ENCODE measurements around the gene QRICH2.

The QRICH2 gene

DNA sequence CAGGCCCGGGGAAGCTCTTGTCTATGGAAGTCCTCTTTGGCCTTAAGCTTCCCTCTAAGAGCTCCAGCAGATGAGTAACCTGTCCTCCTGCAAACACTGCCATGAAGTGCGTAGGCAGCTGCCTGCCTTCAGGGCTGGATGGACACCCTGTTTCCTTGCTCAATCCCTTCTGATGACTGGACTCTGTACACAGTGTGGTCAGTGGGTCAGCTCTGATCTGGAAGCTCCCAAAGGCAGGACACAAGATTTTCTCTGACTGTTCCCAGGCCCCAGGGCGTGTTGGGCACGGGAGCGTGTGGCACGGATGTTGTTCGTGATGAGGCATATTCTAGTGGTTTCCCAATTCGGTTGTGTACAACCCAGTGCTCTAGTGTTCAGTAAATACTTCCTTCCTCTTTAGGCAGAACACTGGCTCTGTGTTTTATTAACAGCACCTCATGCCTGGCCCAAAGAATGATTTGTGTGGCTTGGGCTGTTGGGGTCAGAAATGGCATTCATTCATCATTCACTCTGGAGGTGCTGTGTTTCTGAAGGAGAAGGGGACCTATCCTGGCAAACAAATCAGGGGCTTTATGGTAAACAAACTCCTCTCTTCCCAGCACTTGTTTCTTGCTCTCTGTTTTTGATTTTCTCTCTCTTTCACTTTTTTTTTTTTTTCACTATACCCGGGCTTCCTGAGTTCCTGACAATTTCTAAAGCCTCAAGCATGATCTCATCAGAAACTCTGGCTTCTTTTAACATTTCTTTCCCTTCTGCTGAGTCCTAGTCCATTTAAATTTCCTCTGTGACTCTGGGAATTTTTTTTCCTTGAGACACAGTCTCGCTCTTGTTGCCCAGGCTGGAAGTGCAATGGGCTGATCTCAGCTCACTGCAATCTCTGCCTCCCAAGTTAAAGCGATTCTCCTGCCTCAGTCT is 55.8 kb downstream of the QRICH2 start:
- peak overlapping the region; percentile 63 for H3K27ac ChIP-seq (ENCODE audit: low read length, poor library complexity, severe bottlenecking)
- H4K91ac ChIP-seq (ENCODE audit: low read length): no peak overlapping the region
- H3K4ac ChIP-seq (ENCODE audit: low read depth in 1 of 2, low read length in 2 of 2): peak overlapping the region in 1 of 2 experiments; percentile 26
- H4K8ac ChIP-seq (ENCODE audit: low read length): peak overlapping the region; percentile 94
- peak overlapping the region; percentile 59 to 90 for H2BK12ac ChIP-seq (ENCODE audit: low read length in 2 of 2)
- DNase-seq: peak; percentile 100
- H2BK5ac ChIP-seq (ENCODE audit: low read depth, low read length, poor library complexity, severe bottlenecking): no peak overlapping the region
- peak overlapping the region in 1 of 2 experiments; percentile 20 for H3K4me3 ChIP-seq (ENCODE audit: insufficient read depth in 1 of 2, low read depth in 1 of 2, low read length in 2 of 2)
- H3K9ac ChIP-seq (ENCODE audit: low read length): peak overlapping the region; percentile 81
- H2BK15ac ChIP-seq (ENCODE audit: low read depth, poor library complexity, severe bottlenecking): no peak overlapping the region
- no peaks in the 10 kb centered on the region for H3K79me1 ChIP-seq (replicated peaks; ENCODE audit: low read length, poor library complexity, severe bottlenecking)
- no peaks in the 10 kb centered on the region for H3K9me3 ChIP-seq (ENCODE audit: control insufficient read depth, low read length)
- H3K4me1 ChIP-seq (ENCODE audit: control insufficient read depth, insufficient read depth, low read depth, low read length): peaks cover 17% of the 10 kb centered on the region
- peak overlapping the region; percentile 58 for H2AK5ac ChIP-seq (ENCODE audit: low read length, severe bottlenecking)
- WGBS: 30% methylated on average over 8 of the region's 11 CpGs
- peak overlapping the region; percentile 64 for H2AFZ ChIP-seq (ENCODE audit: low read depth, low read length)
- no peaks in the 10 kb centered on the region for H3K36me3 ChIP-seq (ENCODE audit: control insufficient read depth in 1 of 2, insufficient read depth in 2 of 2, low read depth in 1 of 2, low read length in 2 of 2)
- no peak overlapping the region for H3K23ac ChIP-seq (ENCODE audit: low read length in 2 of 2)
- peak overlapping the region; percentile 76 for H2BK120ac ChIP-seq (ENCODE audit: low read depth, low read length)
- peak overlapping the region; percentile 35 for H3K4me2 ChIP-seq (ENCODE audit: low read length, poor library complexity, severe bottlenecking)
- H3K14ac ChIP-seq (ENCODE audit: low read length in 2 of 2): no peak overlapping the region
- H3K27me3 ChIP-seq (ENCODE audit: control insufficient read depth in 1 of 2, insufficient read depth in 1 of 2, low read length in 2 of 2): no peaks in the 10 kb centered on the region
- peak overlapping the region; percentile 49 to 63 for H3K18ac ChIP-seq (ENCODE audit: low read depth in 1 of 2, low read length in 2 of 2)

DNA sequence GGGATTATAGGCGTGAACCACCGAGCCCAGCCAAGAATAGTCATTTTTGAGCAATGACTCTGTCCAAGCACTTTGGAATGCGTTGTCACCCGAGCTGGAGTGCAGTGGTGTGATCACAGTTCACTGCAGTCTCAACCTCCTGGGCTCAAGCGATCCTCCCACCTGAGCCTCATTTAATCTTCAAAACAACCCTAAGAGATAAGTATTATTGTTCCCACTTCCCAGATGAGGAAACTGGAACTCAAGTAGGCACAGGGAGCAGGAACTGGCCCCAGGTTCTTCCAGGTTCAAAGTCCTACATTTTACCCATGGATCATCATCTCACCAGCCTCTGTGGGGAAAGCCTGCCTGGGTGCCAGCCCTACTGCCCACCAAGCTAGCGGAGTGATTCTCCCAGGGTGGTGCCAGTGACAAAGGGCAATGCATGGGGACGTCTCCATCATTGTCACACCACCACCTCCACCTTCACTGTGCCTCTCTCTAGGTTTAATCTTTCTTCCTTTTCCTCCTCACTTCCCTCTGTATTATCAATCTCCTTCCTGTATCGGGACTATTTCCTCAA is 56.5 kb downstream of the QRICH2 start:
- H2BK120ac ChIP-seq (ENCODE audit: low read depth, low read length): peak overlapping the region; percentile 76
- peak overlapping the region; percentile 92 for H2AK5ac ChIP-seq (ENCODE audit: low read length, severe bottlenecking)
- H2BK12ac ChIP-seq (ENCODE audit: low read length in 2 of 2): peak overlapping the region; percentile 90 to 97
- no peak overlapping the region for H3K4me2 ChIP-seq (ENCODE audit: low read length, poor library complexity, severe bottlenecking)
- peak; percentile 25 for DNase-seq
- no peaks in the 10 kb centered on the region for H3K27me3 ChIP-seq (ENCODE audit: control insufficient read depth in 1 of 2, insufficient read depth in 1 of 2, low read length in 2 of 2)
- H2BK5ac ChIP-seq (ENCODE audit: low read depth, low read length, poor library complexity, severe bottlenecking): no peak overlapping the region
- H3K4ac ChIP-seq (ENCODE audit: low read depth in 1 of 2, low read length in 2 of 2): peak overlapping the region; percentile 35 to 54
- H3K27ac ChIP-seq (ENCODE audit: low read length, poor library complexity, severe bottlenecking): peak overlapping the region; percentile 63
- peak overlapping the region; percentile 94 for H4K8ac ChIP-seq (ENCODE audit: low read length)
- no peaks in the 10 kb centered on the region for H3K79me1 ChIP-seq (replicated peaks; ENCODE audit: low read length, poor library complexity, severe bottlenecking)
- H3K4me1 ChIP-seq (ENCODE audit: control insufficient read depth, insufficient read depth, low read depth, low read length): peaks cover 17% of the 10 kb centered on the region
- H3K9ac ChIP-seq (ENCODE audit: low read length): peak overlapping the region; percentile 81
- H3K23ac ChIP-seq (ENCODE audit: low read length in 2 of 2): peak overlapping the region in 1 of 2 experiments; percentile 47
- H2AFZ ChIP-seq (ENCODE audit: low read depth, low read length): no peak overlapping the region
- peak overlapping the region; percentile 98 for H4K91ac ChIP-seq (ENCODE audit: low read length)
- peak overlapping the region in 1 of 2 experiments; percentile 38 for H3K14ac ChIP-seq (ENCODE audit: low read length in 2 of 2)
- no peaks in the 10 kb centered on the region for H3K36me3 ChIP-seq (ENCODE audit: control insufficient read depth in 1 of 2, insufficient read depth in 2 of 2, low read depth in 1 of 2, low read length in 2 of 2)
- H3K18ac ChIP-seq (ENCODE audit: low read depth in 1 of 2, low read length in 2 of 2): peak overlapping the region; percentile 63 to 92
- WGBS: 78% methylated on average over 8 of the region's 8 CpGs
- H3K4me3 ChIP-seq (ENCODE audit: insufficient read depth in 1 of 2, low read depth in 1 of 2, low read length in 2 of 2): peak overlapping the region in 1 of 2 experiments; percentile 20
- no peak overlapping the region for H2BK15ac ChIP-seq (ENCODE audit: low read depth, poor library complexity, severe bottlenecking)
- no peaks in the 10 kb centered on the region for H3K9me3 ChIP-seq (ENCODE audit: control insufficient read depth, low read length)

DNA sequence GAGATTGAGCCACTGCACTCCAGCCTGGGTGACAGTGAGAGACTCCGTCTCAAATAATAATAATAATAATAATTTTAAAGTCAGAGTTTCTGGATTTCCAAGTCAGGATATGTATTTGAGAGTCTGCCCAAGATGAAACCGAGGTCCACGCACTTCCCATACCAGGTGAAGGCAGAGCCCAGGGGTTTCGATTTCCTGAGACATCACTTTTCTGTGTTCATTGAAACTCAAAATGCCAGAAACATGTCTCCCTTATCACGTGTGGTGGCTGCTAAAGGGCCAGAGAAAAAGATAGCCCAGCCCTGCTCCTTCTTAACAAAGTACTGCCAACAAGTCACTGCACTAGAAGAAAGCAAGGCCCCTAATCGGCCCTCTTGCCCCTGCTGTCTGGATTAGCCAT is 57.9 kb downstream of the QRICH2 start:
- H2AK5ac ChIP-seq (ENCODE audit: low read length, severe bottlenecking): peak overlapping the region; percentile 97
- no peak overlapping the region for H3K14ac ChIP-seq (ENCODE audit: low read length in 2 of 2)
- no peaks in the 10 kb centered on the region for H3K79me1 ChIP-seq (replicated peaks; ENCODE audit: low read length, poor library complexity, severe bottlenecking)
- H3K9ac ChIP-seq (ENCODE audit: low read length): no peak overlapping the region
- DNase-seq: no peak
- WGBS: 96% methylated on average over 5 of the region's 6 CpGs
- H3K27ac ChIP-seq (ENCODE audit: low read length, poor library complexity, severe bottlenecking): no peak overlapping the region
- H2AFZ ChIP-seq (ENCODE audit: low read depth, low read length): no peak overlapping the region
- peak overlapping the region; percentile 40 to 73 for H3K4ac ChIP-seq (ENCODE audit: low read depth in 1 of 2, low read length in 2 of 2)
- H3K27me3 ChIP-seq (ENCODE audit: control insufficient read depth in 1 of 2, insufficient read depth in 1 of 2, low read length in 2 of 2): peaks cover 0 to 4% of the 10 kb centered on the region in 2 experiments
- no peak overlapping the region for H3K18ac ChIP-seq (ENCODE audit: low read depth in 1 of 2, low read length in 2 of 2)
- H4K91ac ChIP-seq (ENCODE audit: low read length): no peak overlapping the region
- no peak overlapping the region for H3K23ac ChIP-seq (ENCODE audit: low read length in 2 of 2)
- H3K36me3 ChIP-seq (ENCODE audit: control insufficient read depth in 1 of 2, insufficient read depth in 2 of 2, low read depth in 1 of 2, low read length in 2 of 2): no peaks in the 10 kb centered on the region
- H2BK120ac ChIP-seq (ENCODE audit: low read depth, low read length): no peak overlapping the region
- no peak overlapping the region for H3K4me3 ChIP-seq (ENCODE audit: insufficient read depth in 1 of 2, low read depth in 1 of 2, low read length in 2 of 2)
- H4K8ac ChIP-seq (ENCODE audit: low read length): no peak overlapping the region
- no peak overlapping the region for H2BK5ac ChIP-seq (ENCODE audit: low read depth, low read length, poor library complexity, severe bottlenecking)
- no peak overlapping the region for H3K4me2 ChIP-seq (ENCODE audit: low read length, poor library complexity, severe bottlenecking)
- H3K9me3 ChIP-seq (ENCODE audit: control insufficient read depth, low read length): no peaks in the 10 kb centered on the region
- H2BK15ac ChIP-seq (ENCODE audit: low read depth, poor library complexity, severe bottlenecking): no peak overlapping the region
- peaks cover 20% of the 10 kb centered on the region for H3K4me1 ChIP-seq (ENCODE audit: control insufficient read depth, insufficient read depth, low read depth, low read length)
- peak overlapping the region in 1 of 2 experiments; percentile 55 for H2BK12ac ChIP-seq (ENCODE audit: low read length in 2 of 2)

Measured in mesenchymal stem cell (in vitro differentiated cells and primary cell).